Glomerular visceral epithelial cell (primary cell): ENCODE measurements around the gene CDC6.
"Not testable (repeated sequence)": the region's sequence is repeated elsewhere in the genome, so short reads cannot be mapped to it uniquely, and the experiment has no call there.

Source experiments
- DNase-seq: peaks from one replicate; pipeline ENCODE4 v3.0.0-alpha.2; 2016; ENCODE audit errors: extremely low spot score

The CDC6 gene

DNA sequence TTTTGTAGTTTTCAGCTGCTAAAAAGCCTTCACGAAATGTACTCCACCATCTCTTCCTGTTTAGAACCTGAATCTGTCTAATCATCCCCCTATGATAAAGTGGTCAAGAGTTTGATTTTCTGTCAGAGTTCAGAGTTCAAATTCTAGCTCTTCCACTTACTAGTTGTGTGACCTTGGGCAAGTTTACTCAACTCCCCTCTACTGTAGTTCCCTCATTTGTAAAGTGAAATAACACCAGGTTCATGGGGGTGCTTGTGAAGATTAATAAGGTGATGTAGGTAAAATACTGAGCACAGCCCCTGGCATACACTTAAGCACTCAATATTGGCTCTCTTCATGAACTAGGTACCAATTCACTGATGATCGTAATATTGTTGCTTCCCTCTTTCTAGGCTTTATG, 1.2 kb upstream of the CDC6 start:
- DNase-seq, result no peak

GRCh38 chr17:40287159-40287493, 553 bp upstream of the CDC6 start:
- DNase-seq, result no peak

GRCh38 chr17:40290629-40291280, 3.1 kb downstream of the CDC6 start:
- DNase-seq, result peak; percentile 75

GRCh38 chr17:40291281-40291664, 3.6 kb downstream of the CDC6 start:
- DNase-seq, result no peak

GRCh38 chr17:40293363-40293762, 5.7 kb downstream of the CDC6 start:
- DNase-seq, result no peak

- DNase-seq, result no peak
Measured at GRCh38 chr17:40295488-40296436, 8.1 kb downstream of the CDC6 start.

DNA sequence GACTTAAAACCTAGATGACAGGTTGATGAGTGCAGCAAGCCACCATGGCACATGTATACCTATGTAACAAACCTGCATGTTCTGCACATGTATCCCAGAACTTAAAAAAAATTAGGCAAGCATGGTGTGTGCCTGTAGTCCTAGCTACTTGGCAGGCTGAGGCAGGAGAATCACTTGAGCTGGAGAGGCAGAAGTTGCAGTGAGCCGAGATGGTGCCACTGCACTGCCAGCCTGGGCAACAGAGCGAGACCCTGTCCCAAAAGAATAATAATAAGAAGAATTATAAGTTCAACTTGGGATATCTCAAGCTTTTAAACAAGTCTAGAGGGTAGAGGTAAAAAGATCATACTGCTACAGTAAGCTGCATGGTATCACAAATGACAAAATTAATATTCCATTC, 9.8 kb downstream of the CDC6 start:
- DNase-seq, result no peak

GRCh38 chr17:40298726-40299125, 11.0 kb downstream of the CDC6 start:
- DNase-seq, result no peak

GRCh38 chr17:40299159-40299757, 11.6 kb downstream of the CDC6 start:
- DNase-seq, result not testable (repeated sequence)

GRCh38 chr17:40301315-40301714, 13.6 kb downstream of the CDC6 start:
- DNase-seq, result no peak

GRCh38 chr17:40303009-40303657, 15.5 kb downstream of the CDC6 start:
- peak; percentile 68 for DNase-seq

DNA sequence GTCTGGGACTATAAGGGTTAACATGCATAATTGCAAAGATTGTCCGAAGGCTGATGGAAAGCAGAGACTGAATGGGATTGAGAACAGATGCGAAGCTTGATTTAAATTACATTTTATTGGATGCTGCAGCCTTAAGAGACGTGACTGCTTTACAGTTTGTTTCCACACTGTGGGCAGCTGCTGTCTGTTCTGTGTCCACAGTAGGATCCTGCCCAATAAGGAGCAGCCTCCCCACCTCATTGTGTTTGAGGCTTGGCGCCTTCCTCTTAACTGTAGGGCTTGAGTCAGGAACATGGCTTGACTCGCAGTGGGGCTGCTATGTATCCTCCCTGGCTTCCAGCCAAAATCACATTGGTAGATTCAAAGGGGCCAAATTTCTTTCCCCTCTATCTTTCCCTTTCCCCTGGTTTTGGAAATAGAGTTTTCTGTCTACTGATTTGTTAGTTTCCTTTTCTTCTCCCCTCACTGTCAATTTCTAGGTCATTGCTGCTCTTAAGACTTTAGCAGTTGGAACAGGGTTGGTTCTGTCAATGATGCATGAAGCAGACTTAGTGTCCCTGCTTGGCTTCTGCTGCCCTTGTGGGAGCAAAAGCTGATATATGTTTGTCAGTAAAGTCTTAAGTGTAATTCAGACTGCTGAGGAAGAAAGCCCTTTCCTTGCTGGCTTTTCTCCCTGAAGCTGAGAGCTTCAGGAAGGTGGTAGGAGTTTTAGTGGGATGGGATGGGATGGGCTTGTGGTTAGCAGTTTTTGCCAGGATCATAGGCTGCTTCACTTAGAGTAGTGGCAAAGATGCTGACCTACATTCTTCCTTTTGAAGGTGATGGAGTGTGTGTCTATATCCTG, 16.3 kb downstream of the CDC6 start:
- DNase-seq, result peak; percentile 52

GRCh38 chr17:40304552-40304863, 16.8 kb downstream of the CDC6 start:
- peak; percentile 93 for DNase-seq

DNA sequence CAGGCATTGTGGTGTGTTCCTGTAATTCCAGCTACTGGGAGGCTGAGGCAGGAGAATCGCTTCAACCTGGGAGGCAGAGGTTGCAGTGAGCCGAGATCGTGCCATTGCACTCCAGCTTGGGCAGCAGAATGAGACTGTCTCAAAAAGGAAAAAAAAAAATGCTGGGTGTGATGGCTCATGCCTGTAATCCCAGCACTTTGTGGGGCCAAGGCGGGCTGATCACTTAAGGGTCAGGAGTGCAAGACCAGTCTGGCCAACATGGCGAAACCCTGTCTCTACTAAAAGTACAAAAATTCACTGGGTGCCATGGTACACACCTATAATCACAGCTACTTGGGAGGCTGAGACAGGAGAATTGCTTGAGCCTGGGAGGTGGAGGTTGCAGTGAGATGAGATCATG, 17.2 kb downstream of the CDC6 start:
- DNase-seq, result not testable (repeated sequence)

- DNase-seq, result no peak
Measured at GRCh38 chr17:40306395-40306794, 18.7 kb downstream of the CDC6 start.

DNA sequence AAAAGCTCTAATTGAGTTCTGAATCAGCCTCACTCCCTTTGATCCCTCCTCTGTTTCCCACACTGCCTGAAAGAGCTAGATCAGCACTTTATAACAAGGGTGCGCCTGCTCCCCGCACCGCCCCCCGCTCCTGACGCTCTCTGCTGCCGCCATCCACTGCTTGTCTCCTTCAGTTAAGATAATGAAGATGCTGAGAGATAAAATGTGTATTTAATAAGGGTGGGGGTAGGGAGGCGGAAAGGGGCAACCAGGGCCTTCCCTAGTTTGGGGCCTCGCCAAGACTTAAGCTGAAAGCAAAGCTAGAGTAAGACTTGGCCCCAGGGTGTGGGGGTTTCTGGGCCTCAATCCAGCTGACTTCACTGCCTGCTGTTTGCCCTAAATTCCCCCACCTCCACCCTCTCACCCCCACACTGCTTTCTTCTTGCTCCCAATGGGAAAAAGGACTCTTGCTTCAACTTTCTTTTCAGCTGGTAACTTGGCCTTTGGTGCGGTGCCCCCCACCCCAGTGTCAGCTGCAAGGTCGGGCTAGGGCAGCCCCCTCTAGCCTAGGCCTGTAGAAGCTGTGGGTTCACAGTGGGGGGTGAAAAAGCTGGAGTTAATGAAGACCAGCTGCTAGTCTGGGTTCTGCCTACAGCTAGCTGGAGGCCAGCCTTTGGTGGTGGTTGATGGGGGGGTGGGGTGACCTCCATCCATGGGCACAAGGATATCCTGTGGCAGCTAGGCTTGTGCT, 19.5 kb downstream of the CDC6 start:
- peak; percentile 49 for DNase-seq

- DNase-seq, result no peak
Measured at GRCh38 chr17:40307740-40308239, 20.1 kb downstream of the CDC6 start.

DNA sequence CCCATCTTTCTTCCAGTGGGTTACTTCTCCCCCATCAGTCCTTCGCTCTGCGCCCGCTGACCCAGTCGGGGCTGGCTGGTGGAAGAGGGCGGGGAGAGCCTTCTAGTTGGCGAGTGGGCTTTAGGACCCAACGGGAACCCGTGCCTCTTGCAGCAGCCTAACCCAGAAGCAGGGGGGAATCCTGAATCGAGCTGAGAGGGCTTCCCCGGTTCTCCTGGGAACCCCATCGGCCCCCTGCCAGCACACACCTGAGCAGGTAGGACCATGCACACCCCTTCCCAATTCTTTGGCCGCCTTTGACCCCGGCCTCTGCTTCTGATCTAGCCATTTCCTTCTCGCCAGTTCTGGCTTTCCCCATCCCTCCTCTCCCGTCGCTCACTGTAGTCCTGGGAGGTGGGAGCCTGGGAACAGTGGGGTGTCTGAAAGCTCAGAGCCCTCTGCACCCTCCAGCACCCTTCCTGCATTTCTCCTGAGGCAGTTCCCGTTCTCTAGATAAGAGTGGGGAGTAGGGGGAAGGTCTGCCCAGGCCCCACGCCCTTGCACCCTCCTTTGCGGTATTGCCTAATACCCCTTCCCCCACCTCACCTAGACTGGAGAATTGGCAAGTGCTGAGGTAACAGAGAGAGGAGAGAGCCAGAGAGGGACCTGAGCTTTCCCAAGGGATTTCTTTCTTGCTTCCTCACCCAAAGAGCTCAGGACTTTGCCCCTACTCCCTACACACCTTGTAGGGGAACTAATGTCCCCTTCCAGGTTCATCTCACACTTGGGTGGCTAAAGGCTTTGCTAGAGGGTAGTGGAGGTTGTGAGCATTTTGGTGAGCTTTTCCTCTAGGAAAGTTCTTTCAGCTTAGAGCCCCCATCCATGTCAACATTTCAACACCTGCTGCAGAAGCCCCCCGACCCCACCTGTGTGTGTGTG, 21.6 kb downstream of the CDC6 start, which contains the start of gene RARA:
Gene RARA (plus strand): TSS at position 150 of the 918 bp plus-strand sequence. CDS start 22,039 bp downstream, outside the sequence.
- DNase-seq, result no peak

DNA sequence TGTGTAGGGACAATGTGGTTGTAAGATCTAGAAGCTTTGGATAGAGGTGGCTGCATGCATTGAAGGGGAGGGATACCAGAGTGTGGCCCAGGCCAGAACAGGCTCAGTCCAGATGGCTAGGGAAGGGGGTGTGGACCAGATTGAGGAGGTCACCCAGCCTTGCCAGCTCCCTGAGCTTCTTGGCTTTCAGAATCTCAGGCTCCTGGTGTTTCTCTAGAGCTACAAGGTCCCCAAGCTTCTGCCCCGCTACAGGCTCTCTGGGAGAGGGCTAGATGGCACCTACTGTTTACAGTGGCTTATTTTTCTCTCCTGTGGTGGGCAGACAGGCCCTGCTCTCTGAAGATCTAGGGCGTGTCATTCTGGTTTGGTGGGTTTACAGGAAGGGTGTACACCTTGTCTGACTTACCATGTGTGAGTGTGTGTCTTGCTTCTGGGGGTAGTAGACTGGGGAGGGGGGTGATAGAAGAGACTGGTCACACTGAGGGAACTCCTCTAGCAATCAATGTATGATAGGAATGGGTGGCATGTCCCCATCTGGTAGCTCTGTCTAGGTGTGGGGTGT, 22.4 kb downstream of the CDC6 start:
- no peak for DNase-seq
